Urinary bladder (tissue), 4 donors: Measurements from ENCODE around the gene PPARD. TPM values are rescaled to one million over a fixed set of nuclear protein-coding genes. Genes with fewer than 3 reads are reported as not detected.
"Not testable (repeated sequence)": the region's sequence is repeated elsewhere in the genome, so short reads cannot be mapped to it uniquely, and the experiment has no call there.

Experiments
- DNase-seq: peaks from one replicate; pipeline ENCODE4 v3.0.0-alpha.2; 2015; ENCODE audit errors: extremely low spot score
- H3K27ac ChIP-seq: one replicate; pipeline ENCODE4 v1.5.1; 2013; ENCODE audit warnings: low read depth, mild to moderate bottlenecking, moderate library complexity
- H3K36me3 ChIP-seq: one replicate; pipeline ENCODE4 v1.6.1; 2013; ENCODE audit warnings: mild to moderate bottlenecking, moderate library complexity; ENCODE audit not compliant: insufficient read depth
- H3K4me1 ChIP-seq: one replicate; pipeline ENCODE4 v1.6.1; 2013; ENCODE audit warnings: mild to moderate bottlenecking, moderate library complexity; ENCODE audit not compliant: insufficient read depth
- H3K4me3 ChIP-seq: one replicate; pipeline ENCODE4 v1.5.1; 2013; ENCODE audit warnings: low read depth, low read length
- WGBS: extraction: QIAGEN DNeasy Blood & Tissue Kit; methylation state at CpG from one replicate; pipeline ENCODE4 v1.1.7; 2013; 5-methylcytosine and 5-hydroxymethylcytosine counted together
- polyA plus RNA-seq: library from polyadenylated mRNA; stranded (reverse); fragments of 200-250 nt; gene quantifications from one replicate; pipeline ENCODE4 v1.2.3, GENCODE V29; 2013
- total RNA-seq: library from RNA; depleted of rRNA; stranded (reverse); fragments of >200 nt; gene quantifications from one replicate; pipeline ENCODE4 v1.2.3, GENCODE V29; 2014
- donor health status: healthy with polysubstance abuse.
- donor health status: healthy.

Gene PPARD
- total and polyA plus RNA-seq, 2 donors, result 5.8 to 30.1 TPM

GRCh38 chr6:35305117-35305516, 37.2 kb upstream of the PPARD start:
- Histone ChIP-seq H3K4me1 (no peaks in the 10 kb centered on the region), H3K27ac (no peak overlapping the region), H3K36me3 (no peaks in the 10 kb centered on the region), H3K4me3 (no peak overlapping the region)
- DNase-seq, result no peak
- 92% methylated on average over 8 of the region's 8 CpGs for WGBS

GRCh38 chr6:35307138-35307537, 35.2 kb upstream of the PPARD start:
- not testable (repeated sequence) for H3K4me1 ChIP-seq, H3K4me3 ChIP-seq, H3K36me3 ChIP-seq, DNase-seq, H3K27ac ChIP-seq
- 79% methylated on average over 15 of the region's 15 CpGs for WGBS

GRCh38 chr6:35308543-35308942, 33.8 kb upstream of the PPARD start:
- WGBS, result 97% methylated on average over 2 of the region's 2 CpGs
- not testable (repeated sequence) for DNase-seq, H3K27ac ChIP-seq, H3K4me1 ChIP-seq, H3K36me3 ChIP-seq, H3K4me3 ChIP-seq

GRCh38 chr6:35309611-35310264, 32.6 kb upstream of the PPARD start:
- H3K4me3 ChIP-seq, result no peak overlapping the region
- WGBS, result 91% methylated on average over 9 of the region's 9 CpGs
- no peaks in the 10 kb centered on the region for H3K36me3 ChIP-seq
- H3K4me1 ChIP-seq, result no peaks in the 10 kb centered on the region
- DNase-seq, result no peak
- no peak overlapping the region for H3K27ac ChIP-seq

- H3K4me1 ChIP-seq, result no peaks in the 10 kb centered on the region
- no peak overlapping the region for H3K4me3 ChIP-seq
- no peak for DNase-seq
- no peaks in the 10 kb centered on the region for H3K36me3 ChIP-seq
- WGBS, result 86% methylated on average over 6 of the region's 6 CpGs
- no peak overlapping the region for H3K27ac ChIP-seq
Observed at GRCh38 chr6:35310265-35310831, 32.0 kb upstream of the PPARD start.

- Histone ChIP-seq H3K36me3 (no peaks in the 10 kb centered on the region), H3K4me3 (no peak overlapping the region), H3K4me1 (no peaks in the 10 kb centered on the region), H3K27ac (no peak overlapping the region)
- WGBS, result 75% methylated on average over 6 of the region's 6 CpGs
- no peak for DNase-seq
Observed at GRCh38 chr6:35311390-35312075, 30.8 kb upstream of the PPARD start.

GRCh38 chr6:35312076-35312800, 30.1 kb upstream of the PPARD start:
- no peak for DNase-seq
- Histone ChIP-seq H3K4me1 (no peaks in the 10 kb centered on the region), H3K36me3 (no peaks in the 10 kb centered on the region), H3K27ac (no peak overlapping the region), H3K4me3 (no peak overlapping the region)
- WGBS, result 93% methylated on average over 19 of the region's 19 CpGs

- WGBS, result 67% methylated on average over 2 of the region's 2 CpGs
- no peak overlapping the region for H3K4me3 ChIP-seq
Observed at GRCh38 chr6:35312807-35313206, 29.6 kb upstream of the PPARD start.

GRCh38 chr6:35317483-35318195, 24.7 kb upstream of the PPARD start:
- Histone ChIP-seq H3K36me3 (no peaks in the 10 kb centered on the region), H3K4me3 (peak overlapping the region; percentile 37), H3K4me1 (no peaks in the 10 kb centered on the region), H3K27ac (no peak overlapping the region)
- 19% methylated on average over 28 of the region's 28 CpGs for WGBS
- DNase-seq, result no peak

More at GRCh38 chr6:35312807-35313206, 29.6 kb upstream of the PPARD start:
- H3K36me3 ChIP-seq, result no peaks in the 10 kb centered on the region
- H3K27ac ChIP-seq, result no peak overlapping the region
- DNase-seq, result no peak
- H3K4me1 ChIP-seq, result no peaks in the 10 kb centered on the region

GRCh38 chr6:35318196-35319171, 23.9 kb upstream of the PPARD start:
- Histone ChIP-seq H3K4me1 (no peaks in the 10 kb centered on the region), H3K4me3 (peak overlapping the region; percentile 37), H3K27ac (no peak overlapping the region), H3K36me3 (no peaks in the 10 kb centered on the region)
- DNase-seq, result no peak
- WGBS, result 17% methylated on average over 55 of the region's 55 CpGs

- Histone ChIP-seq H3K27ac (no peak overlapping the region), H3K4me1 (no peaks in the 10 kb centered on the region), H3K36me3 (no peaks in the 10 kb centered on the region), H3K4me3 (no peak overlapping the region)
- WGBS, result 92% methylated on average over 20 of the region's 20 CpGs
- DNase-seq, result no peak
Observed at GRCh38 chr6:35319346-35320030, 22.9 kb upstream of the PPARD start.

GRCh38 chr6:35320031-35320410, 22.3 kb upstream of the PPARD start:
- H3K4me3 ChIP-seq, result no peak overlapping the region
- H3K36me3 ChIP-seq, result no peaks in the 10 kb centered on the region
- no peak for DNase-seq
- WGBS, result 94% methylated on average over 2 of the region's 2 CpGs
- no peak overlapping the region for H3K27ac ChIP-seq
- H3K4me1 ChIP-seq, result no peaks in the 10 kb centered on the region
